GM18502 (cell line): ENCODE data around the gene RIPOR1.

Experiments used
- ATAC-seq: cut with Tn5 transposase; IDR thresholded peaks from one replicate; pipeline ENCODE4 v1.9.1; 2021; ENCODE audit warnings: mild to moderate bottlenecking; ENCODE audit not compliant: unreplicated experiment, poor library complexity

Gene RIPOR1

DNA sequence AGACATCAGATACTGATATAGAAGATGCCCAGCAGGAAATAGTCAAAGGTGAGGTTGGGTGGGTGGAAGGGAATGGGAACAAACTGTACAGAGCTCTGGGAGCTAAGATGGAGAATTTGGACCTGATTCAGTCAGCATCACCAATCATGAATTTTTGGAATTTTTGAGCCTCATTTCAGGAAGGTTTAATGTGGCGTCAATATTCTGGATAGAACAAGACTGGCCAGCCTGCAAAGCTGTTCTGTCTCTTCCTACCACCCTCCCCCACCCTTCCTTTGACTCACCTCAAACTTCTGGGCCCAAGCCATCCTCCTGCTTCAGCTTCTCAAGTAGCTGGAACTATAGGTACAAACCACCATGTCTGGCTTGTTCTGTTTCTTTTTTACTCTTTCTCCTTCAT lies 66.3 kb downstream of the RIPOR1 start:
- no peak for ATAC-seq
